NOMO-1 treated with DMSO at 0.1 percent for 48 hours (cell line): Measurements from ENCODE around the gene MBD4.
"Not testable (repeated sequence)": the region's sequence is repeated elsewhere in the genome, so short reads cannot be mapped to it uniquely, and the experiment has no call there.

Source experiments
- DNase-seq: peaks from one replicate; lab custom pipeline; 2025; ENCODE audit not compliant: unreplicated experiment; lab: John Stamatoyannopoulos, UW

Gene MBD4

DNA sequence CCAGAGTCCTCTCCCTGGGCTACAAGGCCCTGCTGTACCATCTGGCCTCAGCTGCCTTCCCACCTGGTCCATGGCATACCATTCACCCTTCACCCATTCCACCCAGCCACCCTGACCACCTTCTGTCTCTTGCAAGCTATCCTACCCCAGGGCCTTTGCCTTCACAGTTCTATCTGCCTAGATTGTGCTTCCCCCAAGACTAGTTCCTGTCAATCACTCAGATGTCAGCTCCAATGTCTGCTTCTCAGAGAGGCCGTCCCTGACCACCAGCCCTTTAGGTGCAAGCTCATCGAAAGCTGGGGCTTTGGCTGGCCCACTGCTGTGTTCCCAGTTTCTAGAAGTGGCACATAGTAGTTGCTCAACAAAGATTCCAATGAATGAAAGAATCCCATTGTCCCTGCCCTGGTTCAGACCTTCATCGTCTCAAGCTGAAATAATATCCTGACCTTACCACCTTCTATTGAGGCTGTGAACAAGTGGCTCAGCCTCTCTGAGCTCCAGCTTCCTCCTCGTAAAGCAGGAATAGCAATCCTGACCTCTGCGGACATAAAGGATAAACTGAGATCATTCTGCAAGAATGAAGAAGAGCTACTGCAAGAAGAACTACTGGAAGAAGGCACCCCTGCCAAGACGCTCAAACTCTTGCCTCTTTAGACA, 27.1 kb downstream of the MBD4 start:
- no peak for DNase-seq

DNA sequence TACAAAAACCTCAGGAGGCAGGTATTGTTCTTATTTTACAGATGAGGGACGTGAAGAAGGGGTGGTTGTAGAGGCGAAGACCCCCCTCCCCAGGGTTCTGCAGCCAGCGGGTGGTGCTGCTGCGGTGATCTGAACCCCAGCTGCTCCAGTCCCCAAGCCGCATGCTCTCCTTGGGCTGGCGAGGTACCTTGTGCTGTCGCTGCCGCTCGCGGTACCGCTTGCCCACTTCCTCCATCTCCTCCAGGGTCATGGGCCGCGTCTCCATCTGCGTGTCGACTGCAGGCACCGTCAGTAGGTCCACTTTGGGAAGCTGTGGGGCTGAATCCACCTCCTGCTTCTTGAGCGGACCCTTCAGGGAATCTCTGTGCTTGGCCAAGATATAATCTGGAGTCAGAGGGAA, 28.8 kb downstream of the MBD4 start:
- no peak for DNase-seq

DNA sequence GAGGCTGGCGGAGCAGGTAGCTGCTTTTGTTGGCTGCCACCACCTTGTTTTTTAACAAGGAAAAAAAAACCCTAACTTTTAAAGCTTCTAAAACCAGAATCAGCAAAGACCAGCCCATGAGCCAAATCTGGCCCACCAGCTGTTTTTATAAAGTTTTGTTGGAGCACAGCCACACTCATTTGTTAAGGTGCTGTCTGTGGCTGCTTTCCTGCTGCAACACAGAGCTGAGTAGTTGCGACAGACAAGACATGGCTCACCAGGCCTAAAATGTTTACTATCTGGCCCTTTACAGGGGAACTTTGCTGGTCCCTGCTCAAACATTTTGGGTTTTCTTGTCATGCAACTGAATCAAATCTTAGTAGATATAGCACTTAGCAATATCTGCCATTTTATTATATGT, 30.2 kb downstream of the MBD4 start:
- peak; percentile 27 for DNase-seq

DNA sequence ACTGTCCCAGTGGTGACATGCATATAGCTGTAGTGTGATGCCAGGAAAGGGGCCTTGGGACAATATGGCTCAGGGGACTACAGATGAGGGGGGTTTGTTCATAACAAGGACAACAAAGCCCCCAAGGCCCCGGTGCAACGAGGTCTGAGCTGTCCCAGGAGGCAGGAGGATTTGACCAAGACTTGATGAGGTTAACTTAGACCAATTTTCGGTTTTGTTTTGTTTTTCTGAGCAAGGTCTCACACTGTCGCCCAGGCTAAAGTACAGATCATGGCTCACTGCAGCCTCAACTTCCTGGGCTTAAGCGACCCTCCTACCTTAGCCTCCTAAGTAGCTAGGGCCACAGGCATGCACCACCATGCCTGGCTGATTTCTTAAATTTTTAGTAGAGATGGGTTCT, 35.1 kb downstream of the MBD4 start:
- no peak for DNase-seq

DNA sequence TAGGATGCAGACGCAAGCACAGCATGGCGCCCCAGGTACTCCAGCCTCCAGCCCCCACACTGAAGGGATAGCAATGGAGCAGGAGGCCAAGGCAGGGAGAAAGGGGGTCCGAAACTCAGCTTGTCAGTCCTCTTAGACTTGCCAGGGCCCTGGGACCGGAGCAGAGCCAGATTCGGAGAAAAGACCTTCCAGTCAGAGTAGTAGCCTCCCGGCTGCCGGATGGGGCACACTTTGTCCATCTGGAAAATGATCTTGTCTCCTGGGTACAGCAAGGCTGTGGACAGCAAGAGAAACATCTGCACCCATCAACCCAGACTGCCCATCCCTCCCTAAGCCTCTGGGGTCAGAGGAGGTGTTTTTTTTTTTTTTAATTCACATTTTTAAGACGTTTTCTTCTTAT, 35.6 kb downstream of the MBD4 start:
- DNase-seq, result no peak

DNA sequence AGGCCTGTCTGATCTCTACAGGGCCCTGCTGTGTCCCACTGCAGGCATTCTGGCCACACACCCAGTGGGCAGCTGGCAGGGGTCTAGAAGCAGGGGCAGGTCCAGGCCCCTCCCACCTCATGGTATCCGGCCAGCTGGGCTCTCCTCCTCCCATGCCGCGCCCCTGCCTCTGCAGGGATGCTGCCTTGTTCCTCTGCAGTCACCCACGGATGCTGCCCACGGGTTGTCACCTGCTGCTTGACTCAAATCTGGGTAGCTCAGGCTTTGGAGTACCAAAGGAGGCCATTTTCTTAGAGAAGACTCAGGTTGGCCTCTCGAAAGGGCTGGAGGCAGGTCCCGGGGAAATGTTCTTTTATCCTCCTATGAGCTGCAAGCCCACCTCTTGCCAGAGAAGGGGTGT, 36.3 kb downstream of the MBD4 start:
- DNase-seq, result no peak

DNA sequence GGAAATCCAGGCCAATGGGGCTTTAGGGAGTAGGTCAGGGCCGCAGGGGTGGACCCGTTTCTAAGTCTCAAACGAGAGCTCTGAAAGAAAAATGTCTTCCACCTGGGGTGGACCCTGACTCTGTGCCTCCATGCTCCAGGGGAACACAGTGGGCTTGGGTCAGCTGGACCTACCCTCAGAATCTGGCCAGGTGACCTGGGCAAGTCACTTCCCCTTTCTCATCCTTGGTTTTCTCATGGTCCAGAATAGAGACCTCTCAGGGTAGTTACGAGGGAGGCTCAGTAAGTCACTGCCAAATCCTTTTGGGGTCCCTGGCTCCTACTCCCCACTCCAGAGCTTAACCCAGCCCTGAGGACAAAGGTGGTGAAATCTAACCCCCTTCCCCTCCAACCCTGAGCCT, 37.1 kb downstream of the MBD4 start:
- no peak for DNase-seq

DNA sequence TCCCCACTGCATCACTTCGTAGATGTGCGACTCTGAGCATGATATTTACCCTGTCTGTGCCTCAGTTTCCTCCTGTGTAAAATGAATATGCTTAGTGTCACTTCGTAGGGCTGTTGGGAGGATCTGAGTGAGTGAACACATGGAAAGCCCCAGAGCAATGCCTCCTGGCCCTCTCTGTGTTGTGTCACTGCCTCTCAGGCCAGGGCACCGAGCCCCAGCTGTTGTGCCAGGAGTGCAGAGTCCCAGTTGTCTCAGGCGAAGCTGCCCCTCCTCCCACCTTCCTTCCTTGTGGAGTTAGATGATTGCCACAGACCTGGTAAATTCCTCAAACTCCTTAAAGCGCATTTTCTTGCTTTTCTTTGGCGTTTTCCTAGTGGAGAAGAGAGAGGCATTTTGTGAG, 37.5 kb downstream of the MBD4 start:
- DNase-seq, result no peak

DNA sequence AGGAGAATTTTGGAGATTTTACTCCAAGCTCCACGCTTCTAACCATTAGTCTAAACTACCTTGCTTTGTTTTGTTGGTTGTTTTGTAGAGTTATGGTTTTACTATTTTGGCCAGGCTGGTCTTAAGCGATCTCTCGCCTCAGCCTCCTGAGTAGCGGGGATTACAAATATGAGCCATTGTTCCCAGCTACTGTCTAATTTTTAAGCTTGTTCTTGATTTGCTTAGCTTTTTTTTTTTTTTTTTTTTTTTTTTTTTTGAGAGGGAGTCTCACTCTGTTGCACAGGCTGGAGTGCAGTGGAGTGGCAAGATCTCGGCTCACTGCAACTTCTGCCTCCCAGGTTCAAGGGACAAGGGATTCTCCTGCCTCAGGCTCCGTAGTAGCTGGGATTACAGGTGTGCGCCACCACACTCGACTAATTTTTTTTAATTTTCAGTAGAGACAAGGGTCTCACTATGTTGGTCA, 39.8 kb downstream of the MBD4 start:
- no peak for DNase-seq

DNA sequence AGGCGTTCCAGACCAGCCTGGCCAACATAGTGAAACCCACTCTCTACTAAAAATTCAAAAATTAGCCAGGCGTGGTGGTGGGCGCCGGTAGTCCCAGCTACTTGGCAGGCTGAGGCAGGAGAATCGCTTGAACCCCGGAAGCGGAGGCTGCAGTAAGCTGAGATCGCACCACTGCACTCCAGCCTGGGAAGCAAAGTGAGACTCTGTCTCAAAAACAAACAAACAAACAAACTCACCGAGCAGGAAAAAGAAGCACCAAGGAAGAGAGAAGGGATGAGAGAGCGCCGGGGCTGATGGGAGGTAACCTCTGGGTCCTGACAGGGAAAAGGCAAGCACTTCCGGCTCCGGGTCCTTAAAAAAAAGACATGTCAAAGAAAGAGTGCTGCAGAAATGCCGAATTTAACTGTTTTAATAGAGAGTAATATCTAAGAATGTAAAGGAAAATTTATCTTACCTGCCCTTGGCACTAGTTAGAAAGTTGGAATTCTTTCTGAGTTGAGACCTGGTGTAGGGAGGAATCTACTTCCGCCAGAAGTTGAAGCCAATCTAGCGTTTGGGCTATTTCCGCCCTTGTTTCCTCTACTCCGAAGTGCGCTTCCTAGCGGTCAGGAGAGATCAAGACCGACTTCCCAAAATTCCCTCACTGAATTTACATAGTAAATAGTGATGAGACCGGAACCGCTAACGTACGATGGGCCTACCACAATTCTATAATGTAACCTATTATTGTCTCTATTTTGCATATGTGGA, 40.4 kb downstream of the MBD4 start:
- DNase-seq, result peak; percentile 98

DNA sequence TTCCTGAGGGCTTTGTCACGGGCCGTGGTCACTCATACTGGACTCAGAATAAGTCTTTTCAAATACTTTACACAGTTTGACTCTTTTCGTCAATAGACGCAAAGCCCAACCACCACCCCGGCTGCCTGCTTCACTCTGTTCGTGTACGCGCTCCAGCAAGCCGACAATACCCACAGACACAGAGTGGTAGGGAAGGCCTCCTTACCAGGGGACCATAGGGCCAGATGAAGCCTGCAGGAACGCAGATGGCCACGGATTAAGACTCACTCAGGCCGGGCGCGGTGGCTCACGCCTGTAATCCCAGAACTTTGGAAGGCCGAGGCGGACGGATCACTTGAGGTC, 41.0 kb downstream of the MBD4 start:
- peak; percentile 20 for DNase-seq

DNA sequence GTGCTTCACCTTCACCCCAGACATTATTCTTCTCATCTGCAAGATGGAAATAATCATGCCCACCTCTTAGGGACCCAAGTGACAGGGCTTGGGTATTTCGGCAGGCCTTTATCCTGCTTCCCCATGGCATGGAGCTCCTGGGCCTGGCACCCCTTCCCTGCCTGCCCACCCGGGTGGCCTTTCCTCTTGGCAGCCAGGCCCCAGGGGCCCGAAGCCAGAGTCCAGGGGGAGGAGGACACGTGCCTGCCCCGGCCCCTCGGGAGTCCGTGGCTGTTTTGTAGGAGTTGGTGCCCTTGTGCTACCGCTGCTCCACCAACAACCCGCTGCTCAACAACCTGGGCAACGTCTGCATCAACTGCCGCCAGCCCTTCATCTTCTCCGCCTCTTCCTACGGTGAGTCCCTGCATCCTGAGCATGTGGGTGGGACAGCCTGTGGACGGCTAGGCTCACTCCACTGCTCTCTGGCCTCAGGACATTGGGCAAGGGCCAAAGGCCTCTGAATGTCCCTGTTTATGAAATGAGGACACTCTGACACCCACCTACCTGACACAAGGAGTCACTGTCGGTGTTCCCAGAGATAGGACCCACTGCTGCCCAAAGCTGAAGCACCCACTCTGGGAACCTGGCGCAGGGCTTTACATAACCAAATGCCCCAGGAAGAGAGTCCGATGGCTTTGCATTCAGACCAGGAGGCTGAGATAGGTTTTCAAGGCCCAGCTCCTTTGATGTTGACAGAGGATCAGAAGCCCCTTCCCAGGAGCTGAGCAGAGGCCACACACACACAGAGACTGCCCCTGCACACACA, 45.8 kb downstream of the MBD4 start:
- not testable (repeated sequence) for DNase-seq

DNA sequence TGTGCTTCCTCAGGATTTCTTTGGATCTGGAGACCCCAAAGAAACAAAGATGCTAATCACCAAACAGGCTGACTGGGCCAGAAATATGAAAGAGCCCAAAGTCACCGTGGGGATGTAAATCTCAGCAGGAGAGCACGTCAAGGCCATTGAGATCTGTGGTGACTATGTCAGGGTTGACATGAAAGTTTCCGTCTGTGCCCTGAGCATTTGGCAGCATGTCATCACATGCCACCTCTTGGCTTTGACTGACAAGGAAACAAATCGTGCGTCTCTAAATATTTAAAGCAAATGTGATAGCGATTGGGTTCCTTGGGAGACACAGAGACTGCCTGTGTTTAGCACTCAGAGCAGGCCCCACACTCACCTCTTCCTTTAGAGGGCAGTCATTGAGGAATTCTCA, 46.5 kb downstream of the MBD4 start:
- DNase-seq, result no peak

DNA sequence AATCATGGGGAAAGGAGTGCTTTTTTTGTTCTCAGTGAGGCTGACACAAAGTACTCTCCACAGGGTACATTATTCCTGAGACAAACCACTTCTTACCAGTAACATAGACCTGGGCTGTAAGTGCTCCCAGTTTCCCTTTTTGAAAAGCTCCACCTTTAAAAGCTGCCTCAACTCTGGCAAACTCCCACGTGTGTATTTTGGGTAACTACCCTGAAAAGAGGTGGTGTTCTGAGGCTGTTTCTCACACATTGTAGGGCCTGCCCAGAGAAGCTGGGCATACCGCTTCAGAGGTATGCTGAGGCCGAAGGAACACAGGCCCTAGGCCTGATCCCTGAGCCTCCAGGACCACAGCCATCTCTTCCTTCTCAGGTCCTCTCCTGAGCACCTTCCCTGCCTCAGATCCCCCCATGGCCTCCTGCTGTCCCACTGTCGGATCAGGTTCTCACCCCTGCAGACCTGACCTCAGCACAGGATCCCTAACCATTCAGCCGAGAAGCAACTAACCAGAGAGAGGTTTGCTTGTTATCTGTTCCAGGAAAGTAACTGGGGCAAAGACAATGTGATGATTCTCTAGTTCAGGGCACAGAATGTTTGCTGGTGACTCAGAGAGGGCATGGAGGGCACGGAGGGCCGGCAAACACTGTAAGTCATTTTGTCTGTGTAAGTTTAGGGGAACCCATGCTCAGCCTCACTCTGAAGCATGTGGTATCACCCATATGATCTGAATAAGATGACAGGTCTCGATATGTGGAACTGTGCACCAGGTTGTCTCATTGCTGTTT, 47.5 kb downstream of the MBD4 start:
- DNase-seq, result not testable (repeated sequence)

DNA sequence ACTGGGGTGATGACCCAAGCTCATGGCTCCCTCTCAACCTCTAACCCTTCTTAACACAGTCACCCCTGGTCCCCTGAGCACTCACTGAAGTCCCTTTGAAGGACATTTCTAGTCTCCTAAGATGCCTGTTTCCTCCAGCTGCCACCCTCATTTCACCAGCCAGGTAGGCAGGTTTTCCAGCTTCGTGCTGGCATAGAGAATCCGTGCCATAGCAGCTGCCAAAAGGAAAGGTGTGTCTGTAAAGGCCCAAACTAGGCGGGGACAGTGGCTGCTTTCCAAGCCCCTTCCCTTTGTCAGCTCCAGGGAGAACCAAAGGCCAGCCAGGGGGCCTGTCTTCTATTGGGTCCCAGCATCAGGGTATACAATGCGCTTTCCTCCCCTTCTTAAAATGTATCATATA, 48.2 kb downstream of the MBD4 start:
- not testable (repeated sequence) for DNase-seq

DNA sequence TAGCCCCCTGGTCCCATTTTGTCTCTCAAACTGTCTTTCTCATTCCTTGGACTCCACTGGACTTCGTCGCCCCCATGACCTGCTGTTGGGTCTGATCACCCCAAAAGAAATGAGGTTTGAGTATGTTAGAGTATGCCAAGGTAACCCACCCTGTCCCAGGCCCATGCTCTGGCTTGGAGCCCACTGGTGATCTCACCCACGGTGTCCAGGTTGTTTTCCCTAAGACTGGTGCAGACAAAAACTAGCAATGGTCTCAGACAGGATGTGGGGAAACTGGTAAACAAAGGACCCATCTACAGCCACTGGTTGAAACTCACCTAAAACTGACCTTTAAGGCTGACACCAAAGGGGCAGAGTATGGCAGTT, 50.2 kb downstream of the MBD4 start:
- DNase-seq, result no peak

DNA sequence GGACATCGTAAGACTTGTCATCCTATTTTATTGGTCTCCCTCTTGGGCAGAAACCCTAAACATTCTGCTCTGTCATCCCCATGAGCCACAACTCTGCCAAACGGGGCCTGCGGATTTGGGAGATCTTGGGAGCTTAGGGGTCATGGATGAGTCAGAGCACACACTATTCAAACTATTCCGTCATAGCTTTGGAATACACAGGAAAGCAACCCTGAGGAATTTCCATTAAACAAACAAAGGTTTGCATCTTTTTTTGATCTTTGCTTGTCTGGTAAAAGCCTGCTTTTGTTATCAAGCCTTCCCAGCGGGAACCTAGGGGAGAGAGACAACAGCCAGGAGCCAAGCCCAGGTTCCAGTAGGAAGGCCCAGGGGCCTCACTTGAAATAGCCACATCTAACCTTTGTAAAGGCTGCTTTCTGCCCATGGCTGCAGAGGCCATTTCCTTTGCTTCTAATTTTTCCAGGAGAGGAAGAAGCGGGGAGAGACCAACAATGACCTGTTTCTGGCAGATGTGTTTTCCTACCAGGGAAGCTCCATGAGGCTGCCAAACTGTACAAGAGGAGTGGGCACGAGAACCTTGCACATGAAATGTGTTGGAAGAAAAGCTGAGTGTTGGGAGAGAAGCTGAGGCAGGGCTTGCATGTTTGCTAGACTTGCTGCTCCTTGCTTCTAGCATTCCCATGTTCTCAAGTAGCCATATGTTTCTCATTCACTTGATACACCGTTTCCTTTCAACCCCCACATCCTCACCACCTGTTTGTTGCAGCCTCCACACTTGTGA, 50.8 kb downstream of the MBD4 start:
- not testable (repeated sequence) for DNase-seq

DNA sequence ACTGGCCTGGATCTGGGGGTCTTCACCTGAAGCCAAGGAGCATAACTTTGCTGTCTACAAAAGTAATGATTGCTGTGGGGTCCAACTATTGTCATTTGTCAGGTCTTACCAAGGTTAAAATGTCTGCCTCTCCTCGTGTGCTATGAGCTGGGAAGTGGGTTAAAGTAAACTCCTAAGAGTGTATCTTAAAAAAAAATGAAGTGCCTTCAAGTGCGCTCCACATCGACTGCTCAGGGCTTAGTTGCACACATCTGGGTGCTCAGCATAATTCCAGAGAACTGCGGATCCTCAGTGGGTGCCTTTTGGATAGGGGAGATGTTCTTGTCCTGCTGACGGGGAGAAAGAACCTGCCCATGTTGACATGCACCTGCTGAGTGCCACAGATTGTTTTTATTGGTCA, 52.3 kb downstream of the MBD4 start:
- no peak for DNase-seq

DNA sequence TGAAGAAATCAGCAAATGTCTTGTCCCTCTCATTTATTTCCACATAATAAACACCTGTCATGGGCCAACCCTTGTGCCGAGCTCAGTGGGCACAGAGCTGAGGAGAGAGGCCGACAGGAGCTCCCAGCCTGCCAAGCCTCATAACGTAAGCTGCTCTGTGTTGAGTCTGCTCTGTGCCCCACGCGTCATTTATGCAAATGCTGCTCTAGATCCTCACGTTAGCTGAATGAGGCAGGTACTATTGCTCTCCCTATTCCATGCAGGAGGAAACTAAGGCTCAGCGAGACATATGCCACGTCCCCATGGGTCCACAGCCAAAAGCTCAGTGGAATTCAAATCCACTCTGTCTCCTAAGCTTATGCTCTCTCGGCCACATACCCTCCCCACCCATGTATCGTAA, 52.8 kb downstream of the MBD4 start:
- DNase-seq, result no peak

DNA sequence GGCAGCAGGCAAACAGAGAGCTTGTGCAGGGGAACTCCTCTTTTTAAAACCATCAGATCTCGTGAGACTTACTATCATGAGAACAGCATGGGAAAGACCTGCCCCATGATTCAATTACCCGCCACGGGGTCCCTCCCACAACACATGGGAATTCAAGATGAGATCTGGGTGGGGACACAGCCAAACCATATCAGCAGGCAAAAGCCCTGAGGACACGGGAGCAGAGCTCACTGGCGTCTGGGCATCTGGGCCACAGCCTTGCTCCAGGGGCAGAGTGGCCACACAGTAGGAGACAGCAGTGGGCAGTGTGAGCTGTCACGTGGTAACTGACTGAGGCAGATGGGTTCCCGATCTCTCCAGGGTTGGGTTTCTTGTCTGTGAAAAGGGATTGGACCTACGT, 54.2 kb downstream of the MBD4 start:
- not testable (repeated sequence) for DNase-seq
